GM13976 (cell line): Measurements from ENCODE around the gene IL1B.

Experiments
- DNase-seq: peaks from one replicate; pipeline ENCODE4 v3.0.0; 2012; ENCODE audit warnings: low spot score
- in situ Hi-C: fragments of 300-500 bp; cut with MboI; formaldehyde crosslinking; loops from one replicate; pipeline ENCODE4 v1.12.0; 2022; ENCODE audit warnings: low sequenced_read_pairs, mixed read lengths, inconsistent platforms; ENCODE audit not compliant: unreplicated experiment
- TF ChIP-seq, protein P1 (sequence below): IDR thresholded peaks from 2 replicates; pipeline ENCODE4 v1.5.1; 2012; ENCODE audit warnings: borderline replicate concordance, mild to moderate bottlenecking; ENCODE audit not compliant: insufficient read depth; ENCODE audit errors: extremely low read depth, missing control alignments, control extremely low read depth

The IL1B gene

GRCh38 chr2:112850588-112850987 is 14.0 kb upstream of the IL1B start:
- no peak for DNase-seq
- in situ Hi-C loops = no loop called here
- TF ChIP-seq, protein P1, sequence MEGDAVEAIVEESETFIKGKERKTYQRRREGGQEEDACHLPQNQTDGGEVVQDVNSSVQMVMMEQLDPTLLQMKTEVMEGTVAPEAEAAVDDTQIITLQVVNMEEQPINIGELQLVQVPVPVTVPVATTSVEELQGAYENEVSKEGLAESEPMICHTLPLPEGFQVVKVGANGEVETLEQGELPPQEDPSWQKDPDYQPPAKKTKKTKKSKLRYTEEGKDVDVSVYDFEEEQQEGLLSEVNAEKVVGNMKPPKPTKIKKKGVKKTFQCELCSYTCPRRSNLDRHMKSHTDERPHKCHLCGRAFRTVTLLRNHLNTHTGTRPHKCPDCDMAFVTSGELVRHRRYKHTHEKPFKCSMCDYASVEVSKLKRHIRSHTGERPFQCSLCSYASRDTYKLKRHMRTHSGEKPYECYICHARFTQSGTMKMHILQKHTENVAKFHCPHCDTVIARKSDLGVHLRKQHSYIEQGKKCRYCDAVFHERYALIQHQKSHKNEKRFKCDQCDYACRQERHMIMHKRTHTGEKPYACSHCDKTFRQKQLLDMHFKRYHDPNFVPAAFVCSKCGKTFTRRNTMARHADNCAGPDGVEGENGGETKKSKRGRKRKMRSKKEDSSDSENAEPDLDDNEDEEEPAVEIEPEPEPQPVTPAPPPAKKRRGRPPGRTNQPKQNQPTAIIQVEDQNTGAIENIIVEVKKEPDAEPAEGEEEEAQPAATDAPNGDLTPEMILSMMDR = no peak

- TF ChIP-seq, protein P1 = no peak
- no peak for DNase-seq
- in situ Hi-C loops = no loop called here
Measured at GRCh38 chr2:112849956-112850355, 13.4 kb upstream of the IL1B start.

- DNase-seq = no peak
- TF ChIP-seq, protein P1 = no peak
- in situ Hi-C loops = no loop called here
Measured at GRCh38 chr2:112848833-112849232, 12.3 kb upstream of the IL1B start.

- no peak for DNase-seq
- TF ChIP-seq, protein P1 = no peak
- in situ Hi-C loops = no loop called here
Measured at GRCh38 chr2:112846031-112846430, 9.5 kb upstream of the IL1B start.

GRCh38 chr2:112843836-112844235 is 7.3 kb upstream of the IL1B start:
- in situ Hi-C loops = no loop called here
- DNase-seq = no peak
- TF ChIP-seq, protein P1 = no peak

GRCh38 chr2:112843288-112843687 is 6.7 kb upstream of the IL1B start:
- in situ Hi-C loops = no loop called here
- TF ChIP-seq, protein P1 = no peak
- DNase-seq = no peak
